Stimulated activated CD8-positive, alpha-beta memory T cell treated with anti-CD3 and anti-CD28 coated beads, Interleukin-7, amount 100 ng/mL, for 48 hours (primary cell): ENCODE results near the gene SLC25A26.

ENCODE experiments used
- DNase-seq, 2 donors: peaks; one replicate each; pipeline ENCODE4 v3.0.0-alpha.2; 2020; ENCODE audit warnings: low read depth in 1 of 2; ENCODE audit errors: extremely low read depth in 1 of 2

SLC25A26 gene

DNA sequence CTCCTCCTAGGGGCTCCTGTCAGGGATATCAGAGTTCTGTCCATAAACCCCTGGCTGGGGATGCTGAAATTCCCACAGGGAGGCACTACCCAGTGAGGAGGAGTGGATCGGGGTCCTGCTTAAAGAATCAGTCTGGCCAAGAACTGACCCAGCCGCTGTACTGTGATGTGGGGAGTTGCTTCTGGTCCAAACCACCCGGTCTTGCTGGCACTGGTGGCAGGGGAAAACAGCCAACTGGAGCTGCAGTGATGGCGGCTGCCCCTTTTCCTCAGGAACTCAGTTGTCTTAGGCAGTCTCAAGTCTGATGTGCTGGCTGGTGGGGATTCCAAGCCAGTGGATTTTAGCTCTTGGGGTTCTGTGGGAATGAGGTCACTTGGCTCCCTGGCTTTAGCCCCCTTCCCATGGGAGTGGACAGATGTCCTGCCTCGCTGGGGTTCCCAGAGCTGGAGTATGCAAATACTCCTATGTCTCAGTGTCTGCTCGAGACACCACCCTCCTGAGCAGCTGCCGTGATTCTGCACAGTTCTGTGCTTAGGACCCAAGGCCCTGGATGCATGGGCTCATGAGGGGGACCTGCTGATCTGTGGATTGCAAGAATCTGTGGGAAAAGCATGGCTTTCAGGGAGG lies 97.1 kb downstream of the SLC25A26 start:
- no peak for DNase-seq

DNA sequence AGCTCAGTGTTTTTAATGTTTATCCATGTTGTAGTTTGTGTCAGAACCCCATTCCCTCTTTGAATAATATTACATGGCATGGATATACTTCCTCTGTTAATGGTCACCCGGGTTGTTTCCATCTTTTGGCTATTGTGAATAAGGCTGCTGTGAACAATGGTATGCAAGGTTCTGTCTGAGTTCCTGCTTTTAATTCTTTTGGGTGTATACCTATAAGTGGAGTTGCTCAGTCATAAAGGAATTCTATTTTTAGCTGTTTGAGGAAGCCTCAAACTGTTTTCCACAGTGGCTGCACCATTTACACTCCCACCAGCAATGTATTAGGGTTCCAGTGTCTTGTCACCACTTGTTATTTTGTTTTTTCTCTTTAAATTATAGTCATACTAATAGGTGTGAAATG lies 99.6 kb downstream of the SLC25A26 start:
- DNase-seq = no peak

GRCh38 chr3:66322436-66322835 lies 101.6 kb downstream of the SLC25A26 start:
- no peak for DNase-seq

GRCh38 chr3:66326340-66326739 lies 105.5 kb downstream of the SLC25A26 start:
- no peak for DNase-seq

GRCh38 chr3:66335671-66336070 lies 114.9 kb downstream of the SLC25A26 start:
- DNase-seq = no peak

DNA sequence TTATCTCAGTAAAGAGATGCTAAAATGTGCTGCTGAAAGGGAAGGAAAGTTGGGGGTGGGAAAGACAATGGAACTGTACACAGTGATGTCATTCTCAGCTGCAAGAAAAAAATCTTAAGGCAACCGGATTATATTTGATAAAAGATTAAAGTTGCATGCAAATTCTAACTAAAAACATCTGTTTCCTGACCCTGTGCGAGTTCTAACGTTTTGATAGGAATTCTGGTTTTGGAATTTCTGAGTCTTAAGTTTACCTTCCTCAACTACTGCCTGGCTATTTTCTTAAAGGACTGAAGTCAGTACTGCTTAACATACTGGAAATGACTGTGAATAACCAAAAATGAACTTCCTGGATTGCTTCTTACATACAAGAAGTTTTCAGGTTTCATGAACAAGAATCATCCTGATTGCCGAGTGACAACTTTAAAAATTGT lies 115.5 kb downstream of the SLC25A26 start:
- DNase-seq = no peak

- DNase-seq = no peak
These were observed 118.1 kb downstream of the SLC25A26 start for GRCh38 chr3:66338927-66339326.

GRCh38 chr3:66342717-66343356 lies 122.0 kb downstream of the SLC25A26 start:
- DNase-seq = no peak

DNA sequence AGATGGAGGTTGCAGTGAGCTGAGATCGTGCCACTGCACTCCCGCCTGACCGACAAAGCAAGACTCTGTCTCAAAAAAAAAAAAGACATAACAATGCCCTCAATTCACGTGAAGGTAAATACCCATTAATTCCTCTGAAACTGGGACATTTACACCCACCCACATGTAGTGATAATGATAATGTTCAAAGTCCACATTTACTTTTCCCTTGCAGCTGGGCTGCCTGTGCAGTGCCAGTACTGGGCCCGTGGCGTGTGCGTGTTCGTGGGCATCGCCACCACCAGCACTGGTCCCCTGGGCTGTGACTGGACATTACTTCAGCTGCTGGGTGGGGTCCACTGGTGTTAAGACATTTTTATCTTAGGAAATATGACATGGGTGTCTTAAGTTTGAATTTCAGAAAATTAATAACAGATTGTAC lies 123.6 kb downstream of the SLC25A26 start:
- DNase-seq = no peak

DNA sequence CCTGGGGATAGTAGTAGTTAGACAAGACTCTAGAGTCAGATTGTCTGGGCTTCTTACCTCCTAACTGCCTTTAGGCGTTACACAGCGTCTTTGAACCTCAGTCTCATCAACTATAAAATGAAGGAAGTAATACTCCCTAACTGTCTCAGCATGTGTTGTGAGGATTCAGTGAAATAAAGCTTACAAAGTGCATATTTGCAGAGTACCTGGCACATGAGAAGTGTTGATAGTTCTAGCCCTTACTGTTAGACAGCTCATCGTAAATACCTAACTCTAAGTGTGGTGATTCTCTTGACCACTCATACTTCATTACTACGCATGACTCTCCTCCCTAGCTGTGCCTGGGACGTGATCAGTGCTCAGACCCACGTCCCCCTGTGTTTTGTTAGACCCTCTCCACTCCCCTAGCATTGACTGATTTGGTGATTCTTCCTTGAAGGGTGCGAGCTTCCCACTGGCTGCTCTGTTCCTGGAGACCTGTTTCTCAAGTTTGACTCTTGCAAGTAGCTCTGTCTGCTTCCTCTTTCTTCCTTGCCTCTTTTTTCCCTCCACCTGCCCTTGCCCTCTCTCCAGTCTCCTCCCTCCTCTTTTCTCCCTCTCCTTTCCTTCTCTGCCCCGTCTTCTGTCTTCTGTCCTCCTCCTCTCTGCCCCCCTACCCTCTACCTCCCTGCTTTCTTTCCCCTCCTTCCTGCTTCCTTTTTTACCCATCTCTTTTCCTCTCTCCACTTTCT lies 124.2 kb downstream of the SLC25A26 start:
- no peak for DNase-seq

- DNase-seq = no peak
These were observed 127.9 kb downstream of the SLC25A26 start for GRCh38 chr3:66348704-66349103.

DNA sequence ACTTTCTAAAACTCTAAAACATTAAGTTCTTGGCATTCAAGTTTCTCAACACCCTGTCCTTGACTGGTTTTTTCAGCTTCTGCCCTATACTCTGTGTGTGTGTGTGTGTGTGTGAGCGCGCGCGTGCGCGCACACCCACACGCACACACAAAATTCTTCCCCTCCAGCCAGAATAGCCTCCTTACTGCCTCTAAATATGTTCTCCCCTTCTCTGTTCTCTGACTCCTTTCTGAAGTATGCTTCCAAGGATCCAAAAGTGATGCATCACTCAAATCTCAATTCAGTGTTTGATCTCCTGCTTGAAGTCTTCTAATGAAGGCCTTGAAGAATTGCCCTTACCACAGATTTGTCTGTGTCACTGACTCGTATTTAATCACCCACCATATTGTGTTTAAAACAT lies 129.8 kb downstream of the SLC25A26 start:
- DNase-seq = no peak

DNA sequence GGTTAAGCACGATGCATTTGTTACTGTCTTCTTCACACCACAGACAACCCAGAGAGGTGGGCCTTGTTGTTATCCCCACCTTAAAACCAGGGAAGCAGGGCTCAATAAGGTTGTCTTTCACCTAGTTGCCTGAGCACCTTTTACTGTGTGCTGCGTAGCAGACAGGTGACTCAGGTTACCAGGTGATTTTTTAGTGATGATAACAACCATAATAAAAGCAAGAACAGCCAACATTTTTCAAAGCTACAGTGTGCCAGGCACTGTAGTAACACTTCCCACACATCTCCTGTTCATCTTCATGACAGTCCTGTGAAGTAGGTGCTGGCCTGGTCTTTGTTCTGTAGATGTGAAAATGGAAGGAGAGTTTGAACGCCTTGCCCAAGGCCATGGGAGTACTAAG lies 132.2 kb downstream of the SLC25A26 start:
- DNase-seq = no peak

DNA sequence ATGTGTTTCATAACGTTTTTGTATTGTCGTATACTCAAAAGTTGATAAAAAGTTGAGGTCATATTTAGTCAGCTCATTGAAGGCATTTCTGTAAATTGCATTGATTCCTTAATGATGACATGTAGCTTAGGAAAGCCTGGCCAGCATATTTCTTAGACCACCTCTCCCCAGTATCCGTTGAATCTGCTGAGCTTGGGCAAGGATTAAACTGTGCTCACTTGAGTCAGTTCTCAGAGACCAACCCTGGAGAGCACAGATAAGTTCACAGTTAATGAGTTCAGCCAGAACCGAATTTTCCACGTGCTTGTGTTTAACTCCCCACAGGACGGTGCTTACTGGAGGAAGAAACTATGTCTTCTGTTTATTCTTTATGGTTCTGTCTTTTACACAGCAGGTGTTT lies 132.7 kb downstream of the SLC25A26 start:
- DNase-seq = no peak

DNA sequence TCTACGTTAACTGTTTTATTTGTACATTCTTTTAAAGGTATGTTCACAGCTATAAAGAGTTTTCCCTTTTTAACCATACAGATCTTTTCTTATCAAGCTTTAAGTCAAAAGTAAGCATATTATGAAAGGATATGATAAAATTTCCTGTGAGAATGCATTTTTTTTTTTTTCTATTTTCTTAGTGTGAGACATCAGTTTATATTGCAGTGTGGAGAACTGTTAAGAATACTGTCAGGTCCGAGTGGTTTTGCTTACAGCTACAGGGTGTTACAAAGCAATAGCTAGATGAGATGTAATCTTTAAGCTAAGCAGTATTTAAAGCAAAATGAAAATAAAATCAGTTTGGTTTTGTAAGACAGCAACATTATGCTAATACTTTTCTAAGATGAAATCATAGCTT lies 133.2 kb downstream of the SLC25A26 start:
- DNase-seq = no peak

GRCh38 chr3:66355394-66355793 lies 134.6 kb downstream of the SLC25A26 start:
- no peak for DNase-seq

DNA sequence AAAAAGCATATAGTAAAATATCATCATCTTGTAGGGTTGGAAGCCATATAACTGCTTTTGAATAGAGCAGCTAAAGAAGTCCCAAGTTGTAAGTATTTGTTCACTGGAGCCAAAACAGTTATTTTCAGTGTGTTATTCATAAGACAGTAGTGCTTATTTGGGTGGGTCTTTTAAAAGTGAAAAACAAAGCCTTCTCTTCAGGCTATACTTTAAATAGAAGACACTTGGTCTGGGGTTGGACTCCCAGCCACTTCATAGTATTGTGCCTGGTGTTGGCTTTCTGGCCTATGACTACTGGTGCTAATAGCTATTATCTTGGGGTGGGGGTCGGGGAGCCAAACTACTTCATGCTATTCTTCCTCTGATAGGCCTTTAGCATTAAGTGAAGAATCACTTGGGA lies 135.2 kb downstream of the SLC25A26 start:
- DNase-seq = no peak

- DNase-seq = no peak
These were observed 140.6 kb downstream of the SLC25A26 start for GRCh38 chr3:66361356-66361755.

DNA sequence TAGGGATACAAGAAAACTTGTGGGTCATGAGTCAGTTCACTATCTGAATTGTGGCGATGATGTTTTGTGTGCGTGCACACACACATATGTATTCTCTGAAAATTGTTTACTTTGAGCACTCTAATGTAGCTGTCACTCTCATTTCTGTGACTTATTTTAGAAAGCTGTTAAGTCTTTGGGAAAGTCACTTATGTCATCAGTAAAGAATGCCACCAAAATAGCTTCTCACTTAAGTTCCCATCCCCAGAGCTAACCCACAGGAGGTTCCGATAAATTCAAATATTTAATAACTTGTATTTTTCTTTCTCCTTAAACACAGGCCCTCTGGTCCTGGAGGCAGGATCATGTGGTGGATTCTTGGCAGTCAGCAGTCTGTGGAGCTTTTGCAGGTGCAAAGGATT lies 141.7 kb downstream of the SLC25A26 start:
- DNase-seq = no peak

- no peak for DNase-seq
These were observed 142.3 kb downstream of the SLC25A26 start for GRCh38 chr3:66363148-66363547.

- DNase-seq = no peak
These were observed 144.3 kb downstream of the SLC25A26 start for GRCh38 chr3:66365080-66365479.

- DNase-seq = no peak
These were observed 145.9 kb downstream of the SLC25A26 start for GRCh38 chr3:66366747-66367146.
